Measurements from ENCODE around the gene RAI14.

Gene RAI14

DNA sequence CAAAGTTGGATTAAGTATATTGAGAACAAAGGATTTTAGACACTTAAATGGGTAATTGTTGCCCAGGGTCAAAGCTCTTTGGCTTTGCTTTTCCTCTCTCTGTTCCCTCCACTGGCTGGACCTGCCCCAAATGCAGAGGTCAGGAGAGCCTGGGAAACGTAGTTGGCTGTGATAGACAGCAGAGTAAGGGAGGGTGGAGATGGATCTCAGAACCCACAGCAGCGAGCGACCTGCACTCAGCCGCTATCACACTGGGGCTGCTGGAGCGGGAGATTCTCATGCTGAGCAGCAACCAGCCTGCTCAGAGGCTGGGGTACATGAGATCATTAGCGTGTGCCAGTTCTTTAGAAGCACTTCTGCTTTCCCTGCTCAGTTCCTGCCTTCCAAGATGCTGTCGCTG, 111.1 kb downstream of the RAI14 start:
- 98% methylated on average over 7 of the region's 7 CpGs for WGBS
- no peak overlapping the region for H2AFZ ChIP-seq (ENCODE audit: low read depth, low read length)
- no peak overlapping the region for H3K9ac ChIP-seq (ENCODE audit: low read length)
- no peak overlapping the region for H2BK120ac ChIP-seq (ENCODE audit: low read depth, low read length)
- no peak overlapping the region for H3K18ac ChIP-seq (ENCODE audit: low read depth in 1 of 2, low read length in 2 of 2)
- no peak overlapping the region for H3K23ac ChIP-seq (ENCODE audit: low read length in 2 of 2)
- DNase-seq = no peak
- H2BK12ac ChIP-seq (ENCODE audit: low read length in 2 of 2) = no peak overlapping the region
- no peaks in the 10 kb centered on the region for H3K27me3 ChIP-seq (ENCODE audit: control insufficient read depth in 1 of 2, insufficient read depth in 1 of 2, low read length in 2 of 2)
- H3K36me3 ChIP-seq (ENCODE audit: control insufficient read depth in 1 of 2, insufficient read depth in 2 of 2, low read depth in 1 of 2, low read length in 2 of 2) = peaks cover 34 to 68% of the 10 kb centered on the region in 2 experiments
- no peak overlapping the region for H2BK5ac ChIP-seq (ENCODE audit: low read depth, low read length, poor library complexity, severe bottlenecking)
- no peaks in the 10 kb centered on the region for H3K9me3 ChIP-seq (ENCODE audit: control insufficient read depth, low read length)
- peak overlapping the region; percentile 47 for H4K8ac ChIP-seq (ENCODE audit: low read length)
- peaks cover 21% of the 10 kb centered on the region for H3K79me1 ChIP-seq (replicated peaks; ENCODE audit: low read length, poor library complexity, severe bottlenecking)
- H3K4me3 ChIP-seq (ENCODE audit: insufficient read depth in 1 of 2, low read depth in 1 of 2, low read length in 2 of 2) = no peak overlapping the region
- H3K4me1 ChIP-seq (ENCODE audit: control insufficient read depth, insufficient read depth, low read depth, low read length) = peaks cover 3% of the 10 kb centered on the region
- no peak overlapping the region for H2AK5ac ChIP-seq (ENCODE audit: low read length, severe bottlenecking)
- H3K4me2 ChIP-seq (ENCODE audit: low read length, poor library complexity, severe bottlenecking) = no peak overlapping the region
- H2BK15ac ChIP-seq (ENCODE audit: low read depth, poor library complexity, severe bottlenecking) = no peak overlapping the region
- H4K91ac ChIP-seq (ENCODE audit: low read length) = peak overlapping the region; percentile 78
- H3K4ac ChIP-seq (ENCODE audit: low read depth in 1 of 2, low read length in 2 of 2) = no peak overlapping the region
- no peak overlapping the region for H3K27ac ChIP-seq (ENCODE audit: low read length, poor library complexity, severe bottlenecking)
- no peak overlapping the region for H3K14ac ChIP-seq (ENCODE audit: low read length in 2 of 2)

DNA sequence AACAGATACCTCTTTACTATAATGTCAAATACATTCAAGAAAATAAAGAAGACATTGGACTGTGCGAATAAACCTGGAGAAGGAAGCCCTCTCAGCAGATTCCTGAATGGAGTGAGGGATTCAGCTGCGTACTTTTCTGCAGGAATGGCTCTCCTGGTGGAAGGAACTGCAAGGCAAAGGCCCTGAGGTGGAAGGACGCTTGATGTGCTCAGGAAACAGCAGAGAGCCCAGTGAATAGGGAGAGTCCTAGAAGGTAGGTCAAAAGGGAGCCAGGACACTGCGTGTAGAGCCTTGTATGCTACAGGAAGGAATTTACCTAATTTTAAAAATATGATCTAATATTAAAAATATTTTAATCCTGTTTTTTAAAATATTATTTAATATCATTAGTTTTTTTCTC, 114.4 kb downstream of the RAI14 start:
- H3K9ac ChIP-seq (ENCODE audit: low read length) = no peak overlapping the region
- 95% methylated on average over 3 of the region's 4 CpGs for WGBS
- H2BK15ac ChIP-seq (ENCODE audit: low read depth, poor library complexity, severe bottlenecking) = no peak overlapping the region
- H4K91ac ChIP-seq (ENCODE audit: low read length) = no peak overlapping the region
- H3K27me3 ChIP-seq (ENCODE audit: control insufficient read depth in 1 of 2, insufficient read depth in 1 of 2, low read length in 2 of 2) = no peaks in the 10 kb centered on the region
- no peak overlapping the region for H3K14ac ChIP-seq (ENCODE audit: low read length in 2 of 2)
- H2BK12ac ChIP-seq (ENCODE audit: low read length in 2 of 2) = no peak overlapping the region
- no peak overlapping the region for H4K8ac ChIP-seq (ENCODE audit: low read length)
- no peak overlapping the region for H3K18ac ChIP-seq (ENCODE audit: low read depth in 1 of 2, low read length in 2 of 2)
- H2AFZ ChIP-seq (ENCODE audit: low read depth, low read length) = no peak overlapping the region
- DNase-seq = no peak
- H3K27ac ChIP-seq (ENCODE audit: low read length, poor library complexity, severe bottlenecking) = no peak overlapping the region
- H3K79me1 ChIP-seq (replicated peaks; ENCODE audit: low read length, poor library complexity, severe bottlenecking) = peaks cover 23% of the 10 kb centered on the region
- no peak overlapping the region for H2BK5ac ChIP-seq (ENCODE audit: low read depth, low read length, poor library complexity, severe bottlenecking)
- no peak overlapping the region for H3K4me2 ChIP-seq (ENCODE audit: low read length, poor library complexity, severe bottlenecking)
- H3K4me3 ChIP-seq (ENCODE audit: insufficient read depth in 1 of 2, low read depth in 1 of 2, low read length in 2 of 2) = no peak overlapping the region
- H3K23ac ChIP-seq (ENCODE audit: low read length in 2 of 2) = no peak overlapping the region
- no peak overlapping the region for H2AK5ac ChIP-seq (ENCODE audit: low read length, severe bottlenecking)
- peaks cover 29 to 59% of the 10 kb centered on the region in 2 experiments for H3K36me3 ChIP-seq (ENCODE audit: control insufficient read depth in 1 of 2, insufficient read depth in 2 of 2, low read depth in 1 of 2, low read length in 2 of 2)
- H3K4me1 ChIP-seq (ENCODE audit: control insufficient read depth, insufficient read depth, low read depth, low read length) = peaks cover 4% of the 10 kb centered on the region
- H3K9me3 ChIP-seq (ENCODE audit: control insufficient read depth, low read length) = no peaks in the 10 kb centered on the region
- H3K4ac ChIP-seq (ENCODE audit: low read depth in 1 of 2, low read length in 2 of 2) = no peak overlapping the region
- no peak overlapping the region for H2BK120ac ChIP-seq (ENCODE audit: low read depth, low read length)

DNA sequence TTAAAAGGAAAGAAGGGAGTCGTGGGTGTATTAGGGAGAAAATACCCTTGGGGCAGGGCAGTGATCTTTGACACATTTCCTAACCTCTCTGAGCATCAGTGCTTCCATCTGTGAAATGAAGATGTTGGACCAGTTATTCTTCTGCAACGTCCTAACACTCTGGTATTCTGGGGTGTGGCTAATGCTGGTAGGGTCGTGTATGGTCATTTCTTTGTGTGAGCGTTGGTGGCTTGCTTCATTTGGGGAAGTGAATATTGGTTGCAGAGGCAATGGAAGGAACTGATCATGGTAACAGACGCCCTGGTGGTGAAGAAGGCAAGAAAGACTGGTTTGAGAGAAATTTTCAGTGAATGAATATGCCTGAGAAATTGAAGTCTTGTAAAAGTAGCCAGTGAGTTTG, 114.9 kb downstream of the RAI14 start:
- H3K9me3 ChIP-seq (ENCODE audit: control insufficient read depth, low read length) = no peaks in the 10 kb centered on the region
- no peak overlapping the region for H3K4ac ChIP-seq (ENCODE audit: low read depth in 1 of 2, low read length in 2 of 2)
- H3K23ac ChIP-seq (ENCODE audit: low read length in 2 of 2) = no peak overlapping the region
- H2BK12ac ChIP-seq (ENCODE audit: low read length in 2 of 2) = no peak overlapping the region
- H4K8ac ChIP-seq (ENCODE audit: low read length) = no peak overlapping the region
- H2BK5ac ChIP-seq (ENCODE audit: low read depth, low read length, poor library complexity, severe bottlenecking) = no peak overlapping the region
- H3K4me3 ChIP-seq (ENCODE audit: insufficient read depth in 1 of 2, low read depth in 1 of 2, low read length in 2 of 2) = no peak overlapping the region
- H2BK120ac ChIP-seq (ENCODE audit: low read depth, low read length) = no peak overlapping the region
- H3K4me2 ChIP-seq (ENCODE audit: low read length, poor library complexity, severe bottlenecking) = no peak overlapping the region
- H3K27ac ChIP-seq (ENCODE audit: low read length, poor library complexity, severe bottlenecking) = no peak overlapping the region
- 87% methylated on average over 5 of the region's 5 CpGs for WGBS
- no peak overlapping the region for H4K91ac ChIP-seq (ENCODE audit: low read length)
- H2AK5ac ChIP-seq (ENCODE audit: low read length, severe bottlenecking) = no peak overlapping the region
- H3K27me3 ChIP-seq (ENCODE audit: control insufficient read depth in 1 of 2, insufficient read depth in 1 of 2, low read length in 2 of 2) = no peaks in the 10 kb centered on the region
- H3K14ac ChIP-seq (ENCODE audit: low read length in 2 of 2) = no peak overlapping the region
- H2BK15ac ChIP-seq (ENCODE audit: low read depth, poor library complexity, severe bottlenecking) = no peak overlapping the region
- H3K79me1 ChIP-seq (replicated peaks; ENCODE audit: low read length, poor library complexity, severe bottlenecking) = peaks cover 22% of the 10 kb centered on the region
- no peak overlapping the region for H3K18ac ChIP-seq (ENCODE audit: low read depth in 1 of 2, low read length in 2 of 2)
- peaks cover 4% of the 10 kb centered on the region for H3K4me1 ChIP-seq (ENCODE audit: control insufficient read depth, insufficient read depth, low read depth, low read length)
- no peak for DNase-seq
- no peak overlapping the region for H2AFZ ChIP-seq (ENCODE audit: low read depth, low read length)
- H3K9ac ChIP-seq (ENCODE audit: low read length) = no peak overlapping the region
- peaks cover 23 to 53% of the 10 kb centered on the region in 2 experiments for H3K36me3 ChIP-seq (ENCODE audit: control insufficient read depth in 1 of 2, insufficient read depth in 2 of 2, low read depth in 1 of 2, low read length in 2 of 2)

DNA sequence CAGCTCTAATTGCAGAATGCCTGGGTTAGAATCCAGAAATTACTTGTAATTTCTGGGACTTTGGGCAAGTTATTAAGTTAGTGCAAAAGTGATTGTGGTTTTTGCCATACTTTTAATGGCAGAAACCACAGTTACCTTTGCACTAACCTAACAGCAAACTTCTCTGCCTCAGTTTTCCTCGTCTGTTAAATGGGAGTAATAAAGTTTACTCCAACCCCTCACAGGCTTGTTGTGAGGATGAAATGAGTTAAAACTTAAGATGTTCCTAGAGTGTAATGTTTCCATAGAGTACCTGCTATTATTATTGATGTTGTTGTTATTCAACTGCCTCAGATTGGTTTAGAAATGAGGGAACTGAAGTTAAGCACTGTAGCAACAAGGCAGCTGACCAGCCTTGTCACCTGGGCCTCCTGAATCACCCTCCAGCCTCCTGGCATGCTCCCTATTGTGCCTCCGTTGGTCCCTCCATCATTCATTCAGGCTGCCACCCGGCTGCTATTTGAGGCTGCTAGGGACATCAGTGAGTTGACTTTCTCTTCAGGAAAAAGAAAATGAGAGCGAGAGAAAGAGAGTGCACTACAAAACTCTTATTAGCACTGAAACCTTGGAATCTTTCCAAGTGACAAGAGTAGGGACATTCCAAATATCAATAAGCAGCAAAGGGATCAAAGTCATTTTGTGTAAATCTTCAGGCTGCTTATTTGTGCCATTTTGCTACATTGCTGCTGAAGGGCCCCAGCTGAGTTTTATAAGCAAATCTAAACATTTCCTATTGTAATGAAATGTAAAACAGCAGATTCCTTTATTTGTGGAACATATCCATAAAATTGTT, 116.4 kb downstream of the RAI14 start:
- no peak overlapping the region for H3K4me2 ChIP-seq (ENCODE audit: low read length, poor library complexity, severe bottlenecking)
- no peak overlapping the region for H2BK15ac ChIP-seq (ENCODE audit: low read depth, poor library complexity, severe bottlenecking)
- H3K23ac ChIP-seq (ENCODE audit: low read length in 2 of 2) = no peak overlapping the region
- DNase-seq = no peak
- 100% methylated on average over 3 of the region's 4 CpGs for WGBS
- H3K4me1 ChIP-seq (ENCODE audit: control insufficient read depth, insufficient read depth, low read depth, low read length) = peaks cover 2% of the 10 kb centered on the region
- H2BK120ac ChIP-seq (ENCODE audit: low read depth, low read length) = no peak overlapping the region
- H3K4me3 ChIP-seq (ENCODE audit: insufficient read depth in 1 of 2, low read depth in 1 of 2, low read length in 2 of 2) = no peak overlapping the region
- no peak overlapping the region for H2BK12ac ChIP-seq (ENCODE audit: low read length in 2 of 2)
- H3K27me3 ChIP-seq (ENCODE audit: control insufficient read depth in 1 of 2, insufficient read depth in 1 of 2, low read length in 2 of 2) = no peaks in the 10 kb centered on the region
- H4K8ac ChIP-seq (ENCODE audit: low read length) = no peak overlapping the region
- peaks cover 16 to 41% of the 10 kb centered on the region in 2 experiments for H3K36me3 ChIP-seq (ENCODE audit: control insufficient read depth in 1 of 2, insufficient read depth in 2 of 2, low read depth in 1 of 2, low read length in 2 of 2)
- H2BK5ac ChIP-seq (ENCODE audit: low read depth, low read length, poor library complexity, severe bottlenecking) = no peak overlapping the region
- H3K4ac ChIP-seq (ENCODE audit: low read depth in 1 of 2, low read length in 2 of 2) = no peak overlapping the region
- H2AFZ ChIP-seq (ENCODE audit: low read depth, low read length) = no peak overlapping the region
- H3K9me3 ChIP-seq (ENCODE audit: control insufficient read depth, low read length) = no peaks in the 10 kb centered on the region
- H4K91ac ChIP-seq (ENCODE audit: low read length) = no peak overlapping the region
- H3K79me1 ChIP-seq (replicated peaks; ENCODE audit: low read length, poor library complexity, severe bottlenecking) = peaks cover 17% of the 10 kb centered on the region
- no peak overlapping the region for H3K9ac ChIP-seq (ENCODE audit: low read length)
- no peak overlapping the region for H3K27ac ChIP-seq (ENCODE audit: low read length, poor library complexity, severe bottlenecking)
- H2AK5ac ChIP-seq (ENCODE audit: low read length, severe bottlenecking) = no peak overlapping the region
- H3K14ac ChIP-seq (ENCODE audit: low read length in 2 of 2) = no peak overlapping the region
- no peak overlapping the region for H3K18ac ChIP-seq (ENCODE audit: low read depth in 1 of 2, low read length in 2 of 2)
